Measurements from ENCODE around the gene CDR2L. TPM values are rescaled to one million over a fixed set of nuclear protein-coding genes. Genes with fewer than 3 reads are reported as not detected.
"Not testable (repeated sequence)": the region's sequence is repeated elsewhere in the genome, so short reads cannot be mapped to it uniquely, and the experiment has no call there.

The CDR2L gene
- total RNA-seq, 5 donors from 2014 or later (not counting 1 experiment from before 2014, with no cell fraction given), result 0.12 to 0.29 (median 0.19) TPM; not detected in 1

GRCh38 chr17:75036643-75037268 is 49.3 kb downstream of the CDR2L start:
- DNase-seq (peak; percentile 76 to 98 (median 93)), ATAC-seq (replicated peaks in 1 of 4) (peak; percentile 84 to 90 (median 88))
- H3K27ac ChIP-seq (ENCODE audit: low read length), result peak overlapping the region; percentile 86
- ChIA-PET CTCF (interaction anchor here in 1 of 2 donors (0.6 to 1.2 kb wide), 7 partner anchors 20 to 234 kb away, joined by 3 to 6 read pairs (median 3); partner anchors contain the start of genes MIF4GD and MRPL58), POLR2A (no interaction called here)
- Mint-ChIP-seq H3K4me1 (peaks cover 54 to 55% (median 55%) of the 10 kb centered on the region in 3 donors), H3K27me3 (peaks cover 0 to 3% of the 10 kb centered on the region in 2 donors), H3K4me3 (peak overlapping the region; percentile 69 to 81 (median 72)), H3K9me3 (no peaks in the 10 kb centered on the region), H3K27ac (peak overlapping the region; percentile 97 to 100), H3K36me3 (peaks cover 19% of the 10 kb centered on the region)
- peaks cover 0 to 6% of the 10 kb centered on the region in 2 experiments for H3K27me3 ChIP-seq (replicated peaks in 1 of 2; ENCODE audit: control insufficient read depth in 2 of 2, extremely low read depth in 1 of 2, insufficient read depth in 2 of 2, low read length in 1 of 2)
- H3K36me3 ChIP-seq (ENCODE audit: control insufficient read depth in 2 of 2, extremely low read depth in 1 of 2, insufficient read depth in 1 of 2, low read length in 1 of 2), result peaks cover 11 to 35% of the 10 kb centered on the region in 2 donors
- WGBS (ENCODE audit: insufficient coverage), result 39% methylated on average over 15 of the region's 27 CpGs
- no peaks in the 10 kb centered on the region for H3K9me3 ChIP-seq
- peak overlapping the region; percentile 16 to 46 for H3K4me3 ChIP-seq (ENCODE audit: control insufficient read depth in 1 of 2, extremely low read depth in 1 of 2, low read length in 1 of 2)
- peaks cover 6 to 53% of the 10 kb centered on the region in 2 experiments for H3K4me1 ChIP-seq (ENCODE audit: control insufficient read depth in 1 of 2, extremely low read depth in 1 of 2, insufficient read depth in 2 of 2, low read length in 2 of 2)

- ChIA-PET CTCF (no interaction called here), POLR2A (no interaction called here)
- peak overlapping the region in 1 of 2 donors; percentile 3 for H3K27ac Mint-ChIP-seq
- no peaks in the 10 kb centered on the region for H3K9me3 Mint-ChIP-seq
- Histone ChIP-seq H3K9me3 (no peaks in the 10 kb centered on the region), H3K4me1 (ENCODE audit: control insufficient read depth in 1 of 2, extremely low read depth in 1 of 2, insufficient read depth in 2 of 2, low read length in 2 of 2) (peaks cover 6 to 30% of the 10 kb centered on the region in 2 experiments), H3K4me3 (ENCODE audit: control insufficient read depth in 1 of 2, extremely low read depth in 1 of 2, low read length in 1 of 2) (no peak overlapping the region), H3K36me3 (ENCODE audit: control insufficient read depth in 2 of 2, extremely low read depth in 1 of 2, insufficient read depth in 1 of 2, low read length in 1 of 2) (peaks cover 12 to 38% of the 10 kb centered on the region in 2 donors), H3K27me3 (replicated peaks in 1 of 2; ENCODE audit: control insufficient read depth in 2 of 2, extremely low read depth in 1 of 2, insufficient read depth in 2 of 2, low read length in 1 of 2) (peaks cover 0 to 6% of the 10 kb centered on the region in 2 experiments), H3K27ac (ENCODE audit: low read length) (no peak overlapping the region)
- peaks cover 33 to 41% (median 38%) of the 10 kb centered on the region in 3 donors for H3K4me1 Mint-ChIP-seq
- ATAC-seq (replicated peaks in 1 of 4) (no peak), DNase-seq (no peak)
- peaks cover 23% of the 10 kb centered on the region for H3K36me3 Mint-ChIP-seq
- 86% methylated on average over 5 of the region's 5 CpGs for WGBS (ENCODE audit: insufficient coverage)
- peaks cover 0 to 3% of the 10 kb centered on the region in 2 donors for H3K27me3 Mint-ChIP-seq
- no peak overlapping the region for H3K4me3 Mint-ChIP-seq
These were observed 51.8 kb downstream of the CDR2L start for GRCh38 chr17:75039238-75039637.

DNA sequence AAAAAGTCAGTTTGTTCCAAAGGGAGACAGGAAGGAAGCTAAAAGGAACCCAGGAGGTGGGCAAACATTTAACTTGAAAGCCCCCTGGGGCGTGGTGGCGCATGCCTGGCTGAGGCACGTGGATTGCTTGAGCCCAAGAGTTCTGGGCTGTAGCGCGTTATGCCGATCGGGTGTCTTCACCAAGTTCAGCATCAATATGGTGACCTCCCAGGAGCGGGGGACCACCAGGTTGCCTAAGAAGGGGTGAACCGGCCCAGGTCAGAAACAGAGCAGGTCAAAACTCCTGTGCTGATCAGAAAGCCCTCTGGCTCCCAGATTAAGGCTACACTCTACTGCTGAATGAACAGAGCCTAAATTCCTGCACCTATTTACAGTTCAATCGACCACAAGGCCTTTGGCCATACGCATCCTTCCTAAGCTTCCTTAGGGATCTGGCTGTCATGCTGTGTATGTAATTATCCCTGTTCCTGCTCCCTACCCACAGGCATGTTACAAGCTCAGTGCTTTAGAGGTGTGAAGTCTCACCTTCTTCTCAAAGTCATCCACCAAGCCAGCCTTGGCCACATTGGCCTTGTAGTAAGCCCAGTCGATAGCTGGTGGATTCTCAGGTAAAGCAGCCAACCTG is 54.3 kb downstream of the CDR2L start:
- Mint-ChIP-seq H3K4me3 (no peak overlapping the region), H3K36me3 (peaks cover 23% of the 10 kb centered on the region), H3K9me3 (no peaks in the 10 kb centered on the region), H3K27me3 (no peaks in the 10 kb centered on the region), H3K4me1 (peaks cover 28 to 34% (median 33%) of the 10 kb centered on the region in 3 donors), H3K27ac (peak overlapping the region; percentile 23 to 36)
- no peak overlapping the region for H3K27ac ChIP-seq (ENCODE audit: low read length)
- ChIA-PET CTCF (interaction anchor here in 1 of 2 donors (0.6 kb wide), 1 partner anchor 81 kb away, joined by 7 read pairs; no protein-coding TSS in a partner anchor), POLR2A (interaction anchor here in 1 of 2 donors (0.7 kb wide), 1 partner anchor 10 kb away, joined by 9 read pairs; no protein-coding TSS in a partner anchor)
- H3K4me3 ChIP-seq (ENCODE audit: control insufficient read depth in 1 of 2, extremely low read depth in 1 of 2, low read length in 1 of 2), result no peak overlapping the region
- DNase-seq, result no peak
- no peaks in the 10 kb centered on the region for H3K9me3 ChIP-seq
- WGBS (ENCODE audit: insufficient coverage), result 99% methylated on average over 9 of the region's 12 CpGs
- ATAC-seq (replicated peaks in 1 of 4), result no peak
- no peaks in the 10 kb centered on the region for H3K27me3 ChIP-seq (replicated peaks in 1 of 2; ENCODE audit: control insufficient read depth in 2 of 2, extremely low read depth in 1 of 2, insufficient read depth in 2 of 2, low read length in 1 of 2)
- H3K4me1 ChIP-seq (ENCODE audit: control insufficient read depth in 1 of 2, extremely low read depth in 1 of 2, insufficient read depth in 2 of 2, low read length in 2 of 2), result peaks cover 3 to 15% of the 10 kb centered on the region in 2 experiments
- H3K36me3 ChIP-seq (ENCODE audit: control insufficient read depth in 2 of 2, extremely low read depth in 1 of 2, insufficient read depth in 1 of 2, low read length in 1 of 2), result peaks cover 12 to 38% of the 10 kb centered on the region in 2 donors

GRCh38 chr17:75043789-75044188 is 56.4 kb downstream of the CDR2L start:
- H3K4me3 Mint-ChIP-seq; ATAC-seq (replicated peaks in 1 of 4); POLR2A ChIA-PET; H3K27ac Mint-ChIP-seq; H3K27ac ChIP-seq (ENCODE audit: low read length); H3K9me3 Mint-ChIP-seq; H3K27me3 Mint-ChIP-seq; H3K9me3 ChIP-seq; H3K27me3 ChIP-seq (replicated peaks in 1 of 2; ENCODE audit: control insufficient read depth in 2 of 2, extremely low read depth in 1 of 2, insufficient read depth in 2 of 2, low read length in 1 of 2); DNase-seq; H3K4me3 ChIP-seq (ENCODE audit: control insufficient read depth in 1 of 2, extremely low read depth in 1 of 2, low read length in 1 of 2): not testable (repeated sequence)
- CTCF ChIA-PET, result interaction anchor here in 1 of 2 donors (0.6 kb wide), 1 partner anchor 127 kb away, joined by 3 read pairs; no protein-coding TSS in a partner anchor
- Mint-ChIP-seq H3K4me1 (peaks cover 35 to 39% (median 37%) of the 10 kb centered on the region in 3 donors), H3K36me3 (peaks cover 17% of the 10 kb centered on the region)
- WGBS (ENCODE audit: insufficient coverage), result 58% methylated on average over 2 of the region's 5 CpGs
- Histone ChIP-seq H3K4me1 (ENCODE audit: control insufficient read depth in 1 of 2, extremely low read depth in 1 of 2, insufficient read depth in 2 of 2, low read length in 2 of 2) (peaks cover 3 to 23% of the 10 kb centered on the region in 2 experiments), H3K36me3 (ENCODE audit: control insufficient read depth in 2 of 2, extremely low read depth in 1 of 2, insufficient read depth in 1 of 2, low read length in 1 of 2) (peaks cover 12 to 33% of the 10 kb centered on the region in 2 donors)

- POLR2A ChIA-PET, result no interaction called here
- WGBS (ENCODE audit: insufficient coverage), result no CpG with 5 or more reads among the region's 7 CpGs
These were observed 57.3 kb downstream of the CDR2L start for GRCh38 chr17:75044716-75045115.

DNA sequence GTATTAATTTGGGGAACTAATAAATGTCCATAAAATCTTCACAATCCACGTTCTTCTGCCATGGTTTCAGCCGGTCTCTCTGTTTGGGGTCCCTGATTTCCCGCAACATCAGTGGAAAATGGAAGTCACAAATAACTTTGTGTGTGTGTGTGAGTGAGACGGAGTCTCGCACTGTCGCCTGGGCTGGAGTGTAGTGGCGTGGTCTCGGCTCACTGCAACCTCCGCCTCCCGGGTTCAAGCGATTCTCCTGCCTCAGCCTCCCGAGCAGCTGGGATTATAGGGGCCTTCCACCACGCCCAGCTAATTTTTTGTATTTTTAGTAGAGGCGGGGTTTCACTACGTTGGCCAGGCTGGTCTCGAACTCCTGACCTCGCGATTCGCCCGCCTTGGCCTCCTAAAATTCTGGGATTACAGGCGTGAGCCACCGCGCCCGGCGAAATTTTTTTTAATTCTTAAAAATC is 58.5 kb downstream of the CDR2L start:
- H3K27me3 Mint-ChIP-seq; DNase-seq; H3K9me3 Mint-ChIP-seq; H3K27me3 ChIP-seq (replicated peaks in 1 of 2; ENCODE audit: control insufficient read depth in 2 of 2, extremely low read depth in 1 of 2, insufficient read depth in 2 of 2, low read length in 1 of 2); H3K9me3 ChIP-seq; POLR2A ChIA-PET; H3K36me3 Mint-ChIP-seq; ATAC-seq (replicated peaks in 1 of 4): not testable (repeated sequence)
- H3K27ac Mint-ChIP-seq, result peak overlapping the region; percentile 33 to 96
- Histone ChIP-seq H3K27ac (ENCODE audit: low read length) (peak overlapping the region; percentile 65), H3K4me1 (ENCODE audit: control insufficient read depth in 1 of 2, extremely low read depth in 1 of 2, insufficient read depth in 2 of 2, low read length in 2 of 2) (peaks cover 3 to 23% of the 10 kb centered on the region in 2 experiments), H3K4me3 (ENCODE audit: control insufficient read depth in 1 of 2, extremely low read depth in 1 of 2, low read length in 1 of 2) (peak overlapping the region; percentile 85 to 86), H3K36me3 (ENCODE audit: control insufficient read depth in 2 of 2, extremely low read depth in 1 of 2, insufficient read depth in 1 of 2, low read length in 1 of 2) (peaks cover 9 to 11% of the 10 kb centered on the region in 2 donors)
- 3% methylated on average over 6 of the region's 25 CpGs for WGBS (ENCODE audit: insufficient coverage)
- H3K4me3 Mint-ChIP-seq, result peak overlapping the region; percentile 96 to 97 (median 97)
- CTCF ChIA-PET, result interaction anchor here in 1 of 2 donors (0.5 kb wide), 1 partner anchor 292 kb away, joined by 3 read pairs; no protein-coding TSS in a partner anchor
- peaks cover 42 to 50% (median 46%) of the 10 kb centered on the region in 3 donors for H3K4me1 Mint-ChIP-seq

More at GRCh38 chr17:75044716-75045115, 57.3 kb downstream of the CDR2L start:
- Histone ChIP-seq H3K27ac (ENCODE audit: low read length) (no peak overlapping the region), H3K27me3 (replicated peaks in 1 of 2; ENCODE audit: control insufficient read depth in 2 of 2, extremely low read depth in 1 of 2, insufficient read depth in 2 of 2, low read length in 1 of 2) (no peaks in the 10 kb centered on the region), H3K36me3 (ENCODE audit: control insufficient read depth in 2 of 2, extremely low read depth in 1 of 2, insufficient read depth in 1 of 2, low read length in 1 of 2) (peaks cover 12 to 23% of the 10 kb centered on the region in 2 donors), H3K4me1 (ENCODE audit: control insufficient read depth in 1 of 2, extremely low read depth in 1 of 2, insufficient read depth in 2 of 2, low read length in 2 of 2) (peaks cover 3 to 23% of the 10 kb centered on the region in 2 experiments), H3K9me3 (no peaks in the 10 kb centered on the region), H3K4me3 (ENCODE audit: control insufficient read depth in 1 of 2, extremely low read depth in 1 of 2, low read length in 1 of 2) (no peak overlapping the region)
- H3K4me3 Mint-ChIP-seq, result peak overlapping the region; percentile 43 to 96 (median 55)
- no peak for DNase-seq
- peaks cover 12% of the 10 kb centered on the region for H3K36me3 Mint-ChIP-seq
- CTCF ChIA-PET, result no interaction called here
- ATAC-seq (replicated peaks in 1 of 4), result no peak
- no peaks in the 10 kb centered on the region for H3K27me3 Mint-ChIP-seq
- H3K9me3 Mint-ChIP-seq, result no peaks in the 10 kb centered on the region
- no peak overlapping the region for H3K27ac Mint-ChIP-seq
- peaks cover 42 to 48% (median 44%) of the 10 kb centered on the region in 3 donors for H3K4me1 Mint-ChIP-seq

All from T-cell (primary cell).